OCI-LY3 (cell line): ENCODE measurements around the gene LHX4.

Experiments used
- CTCF ChIP-seq: fragments of 200-600, 300-600 bp; sonication (generic); IDR thresholded peaks from 2 replicates; pipeline ENCODE4 v1.5.1; 2014; ENCODE audit warnings: antibody characterized with exemption, low read length, low read depth
- EZH2phosphoT487 ChIP-seq: fragments of 200-600 bp; shearing (Covaris generic); IDR thresholded peaks from 2 replicates; pipeline ENCODE4 v1.6.1; 2018; ENCODE audit warnings: antibody characterized with exemption, mixed run types, low read depth

GRCh38 chr1:180257028-180257386, 26.9 kb downstream of the LHX4 start:
- TF ChIP-seq CTCF (no peak), EZH2phosphoT487 (no peak)
